ENCODE results near the gene SEPTIN5. TPM values are rescaled to one million over a fixed set of nuclear protein-coding genes. Genes with fewer than 3 reads are reported as not detected.

The SEPTIN5 gene
- polyA plus RNA-seq, 1 of the 3 experiments (the other 2 are of a cell fraction) = 14.0 TPM

- Histone ChIP-seq H3F3A (replicated peaks; ENCODE audit: insufficient read depth) (peaks cover 4% of the 10 kb centered on the region), H2AFZ (ENCODE audit: low read depth) (peak overlapping the region; percentile 57; the same call in 1 of the 2 replicates), H3K9ac (no peak overlapping the region), H3K79me2 (ENCODE audit: insufficient read depth) (no peaks in the 10 kb centered on the region), H3K36me3 (replicated peaks in 1 of 2; ENCODE audit: control insufficient read depth in 1 of 2, insufficient read depth in 2 of 2, low read length in 1 of 2) (no peaks in the 10 kb centered on the region), H3K4me3 (ENCODE audit: low read depth in 2 of 2, low read length in 1 of 2) (no peak overlapping the region), H3K4me2 (peak overlapping the region; percentile 59; the same call in 1 of the 2 replicates), H4K20me1 (ENCODE audit: insufficient read depth) (no peaks in the 10 kb centered on the region), H3K4me1 (ENCODE audit: control insufficient read depth in 1 of 2, insufficient read depth in 2 of 2, low read depth in 1 of 2, low read length in 1 of 2) (peaks cover 15 to 23% of the 10 kb centered on the region in 2 experiments; a peak in 3 of 4 replicates), H3K27me3 (ENCODE audit: insufficient read depth) (no peaks in the 10 kb centered on the region), H3K27ac (ENCODE audit: low read depth in 2 of 2, low read length in 1 of 2) (peak overlapping the region in 1 of 2 experiments; percentile 85; a peak in 2 of 4 replicates), H3K9me2 (no peaks in the 10 kb centered on the region), H3K9me3 (no peaks in the 10 kb centered on the region)
- TF ChIP-seq IRF3 (IDR thresholded peaks at IDR 0.05; ENCODE audit: low read depth, low read length) (no peak), NRF1 (IDR thresholded peaks at IDR 0.05; ENCODE audit: low read depth, low read length) (no peak), SIN3A (IDR thresholded peaks at IDR 0.05; ENCODE audit: borderline replicate concordance, low read depth, low read length) (no peak), ELF1 (IDR thresholded peaks at IDR 0.05) (no peak), TAF1 (IDR thresholded peaks at IDR 0.05; ENCODE audit: borderline replicate concordance, low read depth, low read length) (no peak), EP300 (IDR thresholded peaks at IDR 0.05; ENCODE audit: borderline replicate concordance in 1 of 2, low read depth in 1 of 2, low read length in 1 of 2) (no peak)
- TF ChIP-seq, protein P1, sequence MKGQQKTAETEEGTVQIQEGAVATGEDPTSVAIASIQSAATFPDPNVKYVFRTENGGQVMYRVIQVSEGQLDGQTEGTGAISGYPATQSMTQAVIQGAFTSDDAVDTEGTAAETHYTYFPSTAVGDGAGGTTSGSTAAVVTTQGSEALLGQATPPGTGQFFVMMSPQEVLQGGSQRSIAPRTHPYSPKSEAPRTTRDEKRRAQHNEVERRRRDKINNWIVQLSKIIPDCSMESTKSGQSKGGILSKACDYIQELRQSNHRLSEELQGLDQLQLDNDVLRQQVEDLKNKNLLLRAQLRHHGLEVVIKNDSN (IDR thresholded peaks at IDR 0.05; ENCODE audit: borderline replicate concordance, low read depth) = no peak
- POLR2A ChIA-PET = no interaction called here
- DNase-seq = no peak
- CTCF ChIA-PET = interaction anchor here (3.0 kb wide), 1 partner anchor 14 kb away, joined by 13 read pairs; no protein-coding TSS in a partner anchor
- WGBS (ENCODE audit: low lambda C conversion rate) = 75% methylated on average over 10 of the region's 26 CpGs
These were observed 48.3 kb upstream of the SEPTIN5 start for GRCh38 chr22:19665784-19666672.

- Histone ChIP-seq H3K4me3 (ENCODE audit: low read depth in 2 of 2, low read length in 1 of 2) (no peak overlapping the region), H3K79me2 (ENCODE audit: insufficient read depth) (no peaks in the 10 kb centered on the region), H3K4me1 (ENCODE audit: control insufficient read depth in 1 of 2, insufficient read depth in 2 of 2, low read depth in 1 of 2, low read length in 1 of 2) (peaks cover 15 to 23% of the 10 kb centered on the region in 2 experiments; a peak in 3 of 4 replicates), H3K27ac (ENCODE audit: low read depth in 2 of 2, low read length in 1 of 2) (peak overlapping the region in 1 of 2 experiments; percentile 85; a peak in 2 of 4 replicates), H2AFZ (ENCODE audit: low read depth) (peak overlapping the region; percentile 57; the same call in 1 of the 2 replicates), H3K9me3 (no peaks in the 10 kb centered on the region), H3K9me2 (no peaks in the 10 kb centered on the region), H3K9ac (peak overlapping the region; percentile 47; the same call in 1 of the 2 replicates), H3K27me3 (ENCODE audit: insufficient read depth) (no peaks in the 10 kb centered on the region), H3K36me3 (replicated peaks in 1 of 2; ENCODE audit: control insufficient read depth in 1 of 2, insufficient read depth in 2 of 2, low read length in 1 of 2) (no peaks in the 10 kb centered on the region), H4K20me1 (ENCODE audit: insufficient read depth) (no peaks in the 10 kb centered on the region), H3K4me2 (peak overlapping the region; percentile 59; the same call in 1 of the 2 replicates), H3F3A (replicated peaks; ENCODE audit: insufficient read depth) (peaks cover 4% of the 10 kb centered on the region)
- ChIA-PET CTCF (interaction anchor here (0.9 to 3.0 kb wide), 4 partner anchors 13 to 37 kb away, joined by 3 to 13 read pairs (median 4); no protein-coding TSS in a partner anchor), POLR2A (no interaction called here)
- WGBS (ENCODE audit: low lambda C conversion rate) = 69% methylated on average over 21 of the region's 21 CpGs
- DNase-seq = no peak
- TF ChIP-seq FOXM1 (IDR thresholded peaks at IDR 0.05; ENCODE audit: low read depth) (no peak), TEAD4 (IDR thresholded peaks at IDR 0.05; ENCODE audit: borderline replicate concordance, insufficient read depth) (no peak), GABPA (IDR thresholded peaks at IDR 0.05; ENCODE audit: low read depth) (no peak), SMC3 (IDR thresholded peaks at IDR 0.05; ENCODE audit: low read depth, low read length) (no peak)
- TF ChIP-seq, protein P2, sequence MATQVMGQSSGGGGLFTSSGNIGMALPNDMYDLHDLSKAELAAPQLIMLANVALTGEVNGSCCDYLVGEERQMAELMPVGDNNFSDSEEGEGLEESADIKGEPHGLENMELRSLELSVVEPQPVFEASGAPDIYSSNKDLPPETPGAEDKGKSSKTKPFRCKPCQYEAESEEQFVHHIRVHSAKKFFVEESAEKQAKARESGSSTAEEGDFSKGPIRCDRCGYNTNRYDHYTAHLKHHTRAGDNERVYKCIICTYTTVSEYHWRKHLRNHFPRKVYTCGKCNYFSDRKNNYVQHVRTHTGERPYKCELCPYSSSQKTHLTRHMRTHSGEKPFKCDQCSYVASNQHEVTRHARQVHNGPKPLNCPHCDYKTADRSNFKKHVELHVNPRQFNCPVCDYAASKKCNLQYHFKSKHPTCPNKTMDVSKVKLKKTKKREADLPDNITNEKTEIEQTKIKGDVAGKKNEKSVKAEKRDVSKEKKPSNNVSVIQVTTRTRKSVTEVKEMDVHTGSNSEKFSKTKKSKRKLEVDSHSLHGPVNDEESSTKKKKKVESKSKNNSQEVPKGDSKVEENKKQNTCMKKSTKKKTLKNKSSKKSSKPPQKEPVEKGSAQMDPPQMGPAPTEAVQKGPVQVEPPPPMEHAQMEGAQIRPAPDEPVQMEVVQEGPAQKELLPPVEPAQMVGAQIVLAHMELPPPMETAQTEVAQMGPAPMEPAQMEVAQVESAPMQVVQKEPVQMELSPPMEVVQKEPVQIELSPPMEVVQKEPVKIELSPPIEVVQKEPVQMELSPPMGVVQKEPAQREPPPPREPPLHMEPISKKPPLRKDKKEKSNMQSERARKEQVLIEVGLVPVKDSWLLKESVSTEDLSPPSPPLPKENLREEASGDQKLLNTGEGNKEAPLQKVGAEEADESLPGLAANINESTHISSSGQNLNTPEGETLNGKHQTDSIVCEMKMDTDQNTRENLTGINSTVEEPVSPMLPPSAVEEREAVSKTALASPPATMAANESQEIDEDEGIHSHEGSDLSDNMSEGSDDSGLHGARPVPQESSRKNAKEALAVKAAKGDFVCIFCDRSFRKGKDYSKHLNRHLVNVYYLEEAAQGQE (IDR thresholded peaks at IDR 0.05; ENCODE audit: low read depth, low read length) = no peak
- TF ChIP-seq, protein P3, sequence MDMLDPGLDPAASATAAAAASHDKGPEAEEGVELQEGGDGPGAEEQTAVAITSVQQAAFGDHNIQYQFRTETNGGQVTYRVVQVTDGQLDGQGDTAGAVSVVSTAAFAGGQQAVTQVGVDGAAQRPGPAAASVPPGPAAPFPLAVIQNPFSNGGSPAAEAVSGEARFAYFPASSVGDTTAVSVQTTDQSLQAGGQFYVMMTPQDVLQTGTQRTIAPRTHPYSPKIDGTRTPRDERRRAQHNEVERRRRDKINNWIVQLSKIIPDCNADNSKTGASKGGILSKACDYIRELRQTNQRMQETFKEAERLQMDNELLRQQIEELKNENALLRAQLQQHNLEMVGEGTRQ (IDR thresholded peaks at IDR 0.05; ENCODE audit: borderline replicate concordance, low read depth, low read length) = no peak
These were observed 47.4 kb upstream of the SEPTIN5 start for GRCh38 chr22:19666673-19667593.
